ENCODE data around the gene CPT2.

- no peak for TF ChIP-seq CTCF (IDR thresholded peaks at IDR 0.05; ENCODE audit: low read depth, low read length, missing input control)
- no peak for TF ChIP-seq GABPA (IDR thresholded peaks at IDR 0.05 in 1 of 2, conservative IDR thresholded peaks at IDR 0.05 in 1 of 2)
- TF ChIP-seq RAD21 (IDR thresholded peaks at IDR 0.05): no peak
- no peak for TF ChIP-seq TAF1 (conservative IDR thresholded peaks at IDR 0.05)
- no peak for TF ChIP-seq JUND (IDR thresholded peaks at IDR 0.05)
- no peak for TF ChIP-seq NR2F2 (IDR thresholded peaks at IDR 0.05)
- TF ChIP-seq ATF3 (IDR thresholded peaks at IDR 0.05): no peak
- no peak for TF ChIP-seq EGR1 (IDR thresholded peaks at IDR 0.05; ENCODE audit: low read depth in 2 of 2)
- TF ChIP-seq REST (IDR thresholded peaks at IDR 0.05): no peak
- TF ChIP-seq FOXA1 (IDR thresholded peaks at IDR 0.05): no peak
- TF ChIP-seq YY1 (IDR thresholded peaks at IDR 0.05): no peak
Measured at GRCh38 chr1:53148123-53148522, 48.5 kb upstream of the CPT2 start.

Measured in liver (tissue), 3 donors.